Neural cell (in vitro differentiated cells): Measurements from ENCODE around the gene CRABP2.

ENCODE experiments used
- CTCF ChIP-seq: fragments of 450-650 bp; IDR thresholded peaks from 2 replicates; pipeline ENCODE4 v1.5.1; 2014; ENCODE audit warnings: antibody characterized with exemption, mild to moderate bottlenecking, moderate library complexity; ENCODE audit not compliant: poor library complexity, severe bottlenecking
- MXI1 ChIP-seq: fragments of 450-650 bp; conservative IDR thresholded peaks from 2 replicates; pipeline ENCODE4 v1.6.1; 2014; ENCODE audit warnings: antibody characterized with exemption, mild to moderate bottlenecking; ENCODE audit not compliant: poor library complexity, severe bottlenecking
- SMC3 ChIP-seq: fragments of 450-650 bp; conservative IDR thresholded peaks from 2 replicates; pipeline ENCODE4 v1.6.1; 2014; ENCODE audit warnings: antibody characterized with exemption, mild to moderate bottlenecking, moderate library complexity; ENCODE audit not compliant: poor library complexity

DNA sequence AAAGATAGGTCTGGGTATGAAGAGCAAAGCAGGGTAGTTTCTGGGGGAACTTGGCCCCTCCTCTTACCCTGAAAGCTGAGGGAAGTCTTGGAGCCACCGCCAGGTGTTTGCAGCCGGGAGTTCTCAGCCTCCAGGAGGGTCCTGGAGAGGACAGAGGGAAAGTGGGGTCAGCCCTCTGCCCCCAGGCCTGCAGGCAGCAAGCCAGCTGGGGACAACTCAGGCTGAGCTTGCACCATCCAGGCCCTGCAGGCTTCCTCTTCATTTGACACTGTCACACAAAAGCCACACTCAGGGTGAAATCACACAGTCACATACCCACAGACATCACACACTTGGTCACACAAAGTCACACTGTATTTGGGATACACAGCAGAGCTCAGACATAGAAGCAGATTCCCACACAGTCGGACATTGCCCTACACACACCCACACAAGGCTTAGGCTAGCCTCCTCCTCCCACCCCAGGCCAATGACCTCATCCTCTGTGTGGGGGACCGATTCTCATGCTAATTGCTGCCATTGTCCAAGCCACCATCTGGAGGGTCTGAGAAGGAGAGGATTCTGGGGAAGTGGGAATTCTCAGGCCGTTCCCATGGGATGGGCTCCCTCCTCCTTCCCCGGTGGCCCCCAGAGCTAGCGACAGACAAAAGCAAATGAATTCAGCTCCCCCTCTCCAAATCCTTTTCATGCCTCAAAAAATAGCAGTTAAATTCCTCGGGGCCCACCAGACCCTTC, 31.8 kb downstream of the CRABP2 start:
- TF ChIP-seq CTCF = no peak
- no peak for TF ChIP-seq SMC3
- no peak for TF ChIP-seq MXI1
